ENCODE data around the gene ZCCHC8.
"Not testable (repeated sequence)": the region's sequence is repeated elsewhere in the genome, so short reads cannot be mapped to it uniquely, and the experiment has no call there.

Gene ZCCHC8

DNA sequence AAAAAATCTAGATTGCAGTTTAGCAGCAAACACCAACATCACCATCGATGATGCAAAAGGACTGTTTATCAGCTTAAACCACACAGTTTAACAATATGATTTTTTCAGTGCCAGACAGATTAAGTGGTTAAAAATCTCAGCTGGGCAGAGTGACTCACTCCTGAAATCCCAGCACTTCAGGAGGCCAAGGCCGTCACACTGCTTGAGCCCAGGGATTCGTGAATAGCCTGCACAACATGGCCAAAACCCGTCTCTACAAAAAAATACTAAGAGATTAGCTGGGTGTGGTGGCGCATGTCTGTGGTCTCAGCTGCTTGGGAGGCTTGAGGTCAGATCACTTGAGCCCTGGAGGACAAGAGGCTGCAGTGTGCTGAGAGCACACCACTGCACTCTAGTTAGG, 17.1 kb upstream of the ZCCHC8 start:
- peak; percentile 90 for ATAC-seq
- TF ChIP-seq BACH2 (CRISPR knock-in tag; IDR thresholded peaks at IDR 0.05; ENCODE audit: borderline replicate concordance) (no peak), ZNF70 (CRISPR knock-in tag; IDR thresholded peaks at IDR 0.05) (0 out of 2 replicates have a peak, but pooled peaks have one; percentile 32)

DNA sequence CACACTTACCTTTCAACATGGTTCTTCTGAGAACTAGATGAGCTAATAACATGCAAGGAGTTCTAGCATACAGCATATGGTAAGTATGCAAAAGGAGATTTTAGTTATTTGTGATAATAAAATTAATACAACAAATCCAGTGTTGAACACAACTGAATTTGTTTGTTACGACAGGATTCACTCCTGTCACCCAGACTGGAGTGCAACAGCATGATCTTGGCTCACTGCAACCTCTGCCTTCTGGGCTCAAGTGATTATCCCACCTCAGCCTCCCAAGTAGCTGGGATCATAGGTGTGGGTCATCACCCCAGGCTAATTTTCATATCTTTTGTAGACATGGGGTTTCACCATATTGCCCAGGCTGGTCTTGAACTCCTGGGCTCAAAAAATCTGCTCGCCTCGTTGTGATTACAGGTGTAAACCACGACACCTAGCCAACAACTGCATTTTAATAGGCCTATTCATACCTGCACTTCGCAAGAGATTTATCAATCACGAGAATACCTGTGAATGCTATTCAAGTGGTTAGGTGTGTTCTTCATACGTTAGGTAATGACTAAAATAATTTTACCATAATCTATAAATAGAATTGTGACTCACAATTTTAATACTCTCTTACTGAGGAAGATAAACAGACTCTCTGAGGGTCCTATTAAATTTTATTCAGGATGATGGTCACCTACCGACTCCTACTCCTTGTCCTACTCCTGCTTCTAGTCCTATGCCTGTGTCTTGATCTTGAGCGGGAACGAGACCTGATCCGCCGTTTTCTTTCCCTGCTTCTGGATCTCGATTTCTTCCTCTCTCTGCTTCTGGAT, 16.0 kb upstream of the ZCCHC8 start:
- ATAC-seq, result no peak
- TF ChIP-seq OSR1 (CRISPR knock-in tag; IDR thresholded peaks at IDR 0.05), result no peak
- no peak for TF ChIP-seq SNAI2 (CRISPR knock-in tag; IDR thresholded peaks at IDR 0.05)
- TF ChIP-seq, protein P1, sequence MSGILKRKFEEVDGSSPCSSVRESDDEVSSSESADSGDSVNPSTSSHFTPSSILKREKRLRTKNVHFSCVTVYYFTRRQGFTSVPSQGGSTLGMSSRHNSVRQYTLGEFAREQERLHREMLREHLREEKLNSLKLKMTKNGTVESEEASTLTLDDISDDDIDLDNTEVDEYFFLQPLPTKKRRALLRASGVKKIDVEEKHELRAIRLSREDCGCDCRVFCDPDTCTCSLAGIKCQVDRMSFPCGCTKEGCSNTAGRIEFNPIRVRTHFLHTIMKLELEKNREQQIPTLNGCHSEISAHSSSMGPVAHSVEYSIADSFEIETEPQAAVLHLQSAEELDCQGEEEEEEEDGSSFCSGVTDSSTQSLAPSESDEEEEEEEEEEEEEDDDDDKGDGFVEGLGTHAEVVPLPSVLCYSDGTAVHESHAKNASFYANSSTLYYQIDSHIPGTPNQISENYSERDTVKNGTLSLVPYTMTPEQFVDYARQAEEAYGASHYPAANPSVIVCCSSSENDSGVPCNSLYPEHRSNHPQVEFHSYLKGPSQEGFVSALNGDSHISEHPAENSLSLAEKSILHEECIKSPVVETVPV (CRISPR knock-in tag; IDR thresholded peaks at IDR 0.05), result no peak
- no peak for TF ChIP-seq ZNF70 (CRISPR knock-in tag; IDR thresholded peaks at IDR 0.05)
- no peak for TF ChIP-seq GLIS3 (CRISPR knock-in tag; IDR thresholded peaks at IDR 0.05)

- ATAC-seq, result no peak
- TF ChIP-seq CSDC2 (CRISPR knock-in tag; IDR thresholded peaks at IDR 0.05), result no peak
These were observed 14.5 kb upstream of the ZCCHC8 start for GRCh38 chr12:122515275-122515674.

GRCh38 chr12:122513660-122514059, 12.9 kb upstream of the ZCCHC8 start:
- ATAC-seq, result no peak
- TF ChIP-seq ESRRG (CRISPR knock-in tag; IDR thresholded peaks at IDR 0.05), result no peak
- TF ChIP-seq TSHZ2 (CRISPR knock-in tag; IDR thresholded peaks at IDR 0.05), result no peak
- TF ChIP-seq CREB5 (CRISPR knock-in tag; IDR thresholded peaks at IDR 0.05; ENCODE audit: low read depth), result no peak
- TF ChIP-seq BACH2 (CRISPR knock-in tag; IDR thresholded peaks at IDR 0.05; ENCODE audit: borderline replicate concordance), result no peak
- TF ChIP-seq TOX (CRISPR knock-in tag; IDR thresholded peaks at IDR 0.05; ENCODE audit: borderline replicate concordance), result no peak
- no peak for TF ChIP-seq ZNF565 (CRISPR knock-in tag; conservative IDR thresholded peaks at IDR 0.05; ENCODE audit: low read depth)
- TF ChIP-seq, protein P2, sequence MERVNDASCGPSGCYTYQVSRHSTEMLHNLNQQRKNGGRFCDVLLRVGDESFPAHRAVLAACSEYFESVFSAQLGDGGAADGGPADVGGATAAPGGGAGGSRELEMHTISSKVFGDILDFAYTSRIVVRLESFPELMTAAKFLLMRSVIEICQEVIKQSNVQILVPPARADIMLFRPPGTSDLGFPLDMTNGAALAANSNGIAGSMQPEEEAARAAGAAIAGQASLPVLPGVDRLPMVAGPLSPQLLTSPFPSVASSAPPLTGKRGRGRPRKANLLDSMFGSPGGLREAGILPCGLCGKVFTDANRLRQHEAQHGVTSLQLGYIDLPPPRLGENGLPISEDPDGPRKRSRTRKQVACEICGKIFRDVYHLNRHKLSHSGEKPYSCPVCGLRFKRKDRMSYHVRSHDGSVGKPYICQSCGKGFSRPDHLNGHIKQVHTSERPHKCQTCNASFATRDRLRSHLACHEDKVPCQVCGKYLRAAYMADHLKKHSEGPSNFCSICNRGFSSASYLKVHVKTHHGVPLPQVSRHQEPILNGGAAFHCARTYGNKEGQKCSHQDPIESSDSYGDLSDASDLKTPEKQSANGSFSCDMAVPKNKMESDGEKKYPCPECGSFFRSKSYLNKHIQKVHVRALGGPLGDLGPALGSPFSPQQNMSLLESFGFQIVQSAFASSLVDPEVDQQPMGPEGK (CRISPR knock-in tag; IDR thresholded peaks at IDR 0.05; ENCODE audit: borderline replicate concordance), result no peak
- TF ChIP-seq TCF4 (CRISPR knock-in tag; IDR thresholded peaks at IDR 0.05; ENCODE audit: borderline replicate concordance), result no peak
- no peak for TF ChIP-seq PPARA (CRISPR knock-in tag; IDR thresholded peaks at IDR 0.05; ENCODE audit: borderline replicate concordance)
- no peak for TF ChIP-seq ZNF8 (CRISPR knock-in tag; IDR thresholded peaks at IDR 0.05)
- TF ChIP-seq, protein P3, sequence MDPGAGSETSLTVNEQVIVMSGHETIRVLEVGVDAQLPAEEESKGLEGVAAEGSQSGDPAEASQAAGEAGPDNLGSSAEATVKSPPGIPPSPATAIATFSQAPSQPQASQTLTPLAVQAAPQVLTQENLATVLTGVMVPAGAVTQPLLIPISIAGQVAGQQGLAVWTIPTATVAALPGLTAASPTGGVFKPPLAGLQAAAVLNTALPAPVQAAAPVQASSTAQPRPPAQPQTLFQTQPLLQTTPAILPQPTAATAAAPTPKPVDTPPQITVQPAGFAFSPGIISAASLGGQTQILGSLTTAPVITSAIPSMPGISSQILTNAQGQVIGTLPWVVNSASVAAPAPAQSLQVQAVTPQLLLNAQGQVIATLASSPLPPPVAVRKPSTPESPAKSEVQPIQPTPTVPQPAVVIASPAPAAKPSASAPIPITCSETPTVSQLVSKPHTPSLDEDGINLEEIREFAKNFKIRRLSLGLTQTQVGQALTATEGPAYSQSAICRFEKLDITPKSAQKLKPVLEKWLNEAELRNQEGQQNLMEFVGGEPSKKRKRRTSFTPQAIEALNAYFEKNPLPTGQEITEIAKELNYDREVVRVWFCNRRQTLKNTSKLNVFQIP (CRISPR knock-in tag; IDR thresholded peaks at IDR 0.05; ENCODE audit: borderline replicate concordance, low read depth), result no peak
- no peak for TF ChIP-seq ARNTL (CRISPR knock-in tag; IDR thresholded peaks at IDR 0.05; ENCODE audit: borderline replicate concordance, low read depth)
- TF ChIP-seq ZC3H10 (CRISPR knock-in tag; IDR thresholded peaks at IDR 0.05), result no peak
- TF ChIP-seq ZFP30 (CRISPR knock-in tag; IDR thresholded peaks at IDR 0.05), result no peak
- no peak for TF ChIP-seq RARB (CRISPR knock-in tag; IDR thresholded peaks at IDR 0.05)
- no peak for TF ChIP-seq ZNF70 (CRISPR knock-in tag; IDR thresholded peaks at IDR 0.05)
- no peak for TF ChIP-seq OSR1 (CRISPR knock-in tag; IDR thresholded peaks at IDR 0.05)

- not testable (repeated sequence) for ATAC-seq
These were observed 12.3 kb upstream of the ZCCHC8 start for GRCh38 chr12:122513028-122513427.
